Activated effector memory CD4-positive, alpha-beta T cell treated with Interleukin-2 at 50 U/mL for 16 hours (primary cell): ENCODE measurements around the gene UMODL1.
"Not testable (repeated sequence)": the region's sequence is repeated elsewhere in the genome, so short reads cannot be mapped to it uniquely, and the experiment has no call there.

ENCODE experiments used
- DNase-seq: peaks from one replicate; pipeline ENCODE4 v3.0.0-alpha.2; 2020

The UMODL1 gene

DNA sequence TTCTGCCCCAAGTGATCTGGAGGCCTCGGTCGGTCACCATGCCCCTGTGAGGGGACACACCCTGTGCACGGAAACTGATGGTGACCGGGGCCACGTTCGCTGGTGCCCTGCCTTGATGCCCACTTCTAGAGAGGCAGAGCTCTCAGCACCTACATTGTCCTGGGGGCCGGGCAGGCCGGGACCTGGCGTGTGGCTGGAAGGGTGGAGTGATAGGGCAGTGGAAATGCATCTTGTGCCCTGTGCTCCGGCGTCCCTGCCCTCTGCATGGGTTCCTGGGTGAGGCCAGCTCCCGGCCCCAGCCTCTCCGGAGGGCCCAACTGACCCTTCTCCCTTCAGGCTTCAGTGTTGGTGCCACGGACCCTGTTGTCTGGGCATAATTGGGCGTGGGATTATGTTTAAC is 11.0 kb upstream of the UMODL1 start:
- no peak for DNase-seq

DNA sequence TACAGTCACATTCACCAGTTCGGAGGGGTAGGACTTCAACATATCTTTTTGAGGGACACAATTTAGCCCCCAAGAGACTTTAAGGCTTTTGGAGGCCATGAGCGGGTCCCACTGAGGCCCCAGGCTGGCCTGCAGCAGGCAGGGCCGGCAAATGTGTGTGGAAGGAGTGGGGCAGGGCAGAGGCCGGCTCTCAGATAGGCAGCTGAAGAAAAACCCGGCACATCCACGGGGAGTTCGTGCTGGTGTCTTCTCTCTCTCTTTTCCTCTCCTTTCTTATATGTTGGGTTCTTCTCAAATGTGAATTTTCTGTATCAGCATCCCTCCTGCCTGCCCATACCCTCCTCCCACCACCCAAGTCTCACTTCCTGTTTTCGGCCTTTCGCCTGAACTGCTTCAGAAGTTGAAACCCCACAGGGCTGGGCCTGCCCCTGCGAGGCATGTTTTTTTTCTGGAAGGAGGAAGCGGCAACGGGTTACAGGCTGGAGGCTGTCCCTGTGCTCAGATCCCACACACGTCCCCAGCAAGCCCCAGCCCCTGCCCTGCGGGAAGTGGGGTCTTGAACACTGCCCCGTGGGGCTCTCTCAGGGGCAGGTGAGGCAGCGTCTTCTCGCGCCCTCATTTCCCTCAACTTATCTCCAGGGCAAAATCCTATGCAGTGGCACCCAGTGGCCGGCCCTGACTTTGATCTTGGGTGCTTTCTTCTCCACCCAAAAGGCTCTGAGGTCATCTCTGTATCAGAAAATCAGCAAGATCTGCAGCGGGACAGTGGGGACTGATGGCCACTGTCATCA is 9.7 kb upstream of the UMODL1 start:
- no peak for DNase-seq

DNA sequence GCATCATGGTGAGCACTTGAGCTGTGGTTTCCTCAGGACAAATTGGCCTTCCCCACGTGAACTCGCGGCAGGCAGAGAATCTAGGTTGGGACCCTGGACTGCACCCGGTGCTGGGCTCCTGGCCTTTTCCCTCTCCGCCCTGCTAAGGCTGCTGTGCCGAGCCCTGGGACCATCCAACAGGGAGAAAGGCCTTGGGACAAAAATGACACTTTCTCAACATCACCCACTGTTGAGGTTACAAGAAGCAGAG is 9.2 kb upstream of the UMODL1 start:
- no peak for DNase-seq

DNA sequence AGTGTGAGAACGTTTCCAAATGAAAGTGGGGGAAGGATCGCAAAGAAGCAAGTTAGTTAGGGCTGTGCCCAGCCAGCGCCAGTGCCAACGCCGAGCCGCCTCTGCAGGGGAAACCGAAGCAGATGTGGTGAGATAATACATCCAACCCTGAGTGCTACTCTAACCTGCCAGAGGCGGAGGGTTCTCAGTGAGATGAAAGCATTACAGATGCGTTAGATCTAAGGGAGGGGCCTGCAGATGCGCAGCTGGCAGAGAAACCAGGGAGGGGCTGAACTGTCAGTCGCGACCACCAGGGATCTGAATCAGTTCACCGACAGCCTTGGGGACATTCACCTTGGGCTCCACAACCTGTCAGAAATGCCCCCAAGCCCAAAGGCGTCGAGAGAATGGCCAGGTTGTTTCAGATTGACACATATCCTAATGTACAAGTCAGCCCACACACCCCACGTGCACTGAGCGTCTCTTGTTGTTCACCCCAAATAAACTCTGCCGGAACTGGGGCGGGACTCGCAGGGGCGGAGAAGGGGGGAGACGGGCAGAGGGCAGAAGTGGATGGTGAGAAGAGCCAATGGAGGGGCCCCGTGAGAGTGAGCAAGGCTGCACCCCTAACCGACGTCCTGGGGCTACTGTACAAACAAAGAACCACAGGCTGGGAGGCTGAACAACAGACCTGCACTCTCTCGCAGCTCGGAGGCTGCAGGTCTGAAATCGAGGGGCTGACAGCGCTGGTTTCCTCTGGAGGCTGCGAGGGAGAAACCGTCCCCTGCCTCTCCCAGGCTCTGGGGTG is 8.7 kb upstream of the UMODL1 start:
- DNase-seq = peak; percentile 86

DNA sequence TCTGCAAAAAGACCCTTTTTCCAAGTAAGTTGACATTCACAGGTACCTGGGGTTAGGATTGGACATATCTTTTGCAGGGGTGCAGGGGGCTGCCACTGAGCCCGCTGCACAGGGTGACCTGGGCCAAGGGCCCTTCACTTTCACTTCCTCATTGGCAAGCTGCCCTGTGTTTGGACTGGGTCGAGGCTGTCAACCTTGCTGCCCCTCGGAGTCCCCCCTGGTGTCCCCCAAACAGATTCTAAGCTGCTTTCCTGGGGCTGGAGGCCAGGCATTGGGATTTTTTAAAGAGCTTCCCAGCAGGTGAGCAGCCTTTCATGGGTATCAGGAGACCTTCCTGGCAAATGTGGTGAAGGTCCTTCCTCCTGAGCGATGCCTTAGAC is 7.9 kb upstream of the UMODL1 start:
- no peak for DNase-seq

DNA sequence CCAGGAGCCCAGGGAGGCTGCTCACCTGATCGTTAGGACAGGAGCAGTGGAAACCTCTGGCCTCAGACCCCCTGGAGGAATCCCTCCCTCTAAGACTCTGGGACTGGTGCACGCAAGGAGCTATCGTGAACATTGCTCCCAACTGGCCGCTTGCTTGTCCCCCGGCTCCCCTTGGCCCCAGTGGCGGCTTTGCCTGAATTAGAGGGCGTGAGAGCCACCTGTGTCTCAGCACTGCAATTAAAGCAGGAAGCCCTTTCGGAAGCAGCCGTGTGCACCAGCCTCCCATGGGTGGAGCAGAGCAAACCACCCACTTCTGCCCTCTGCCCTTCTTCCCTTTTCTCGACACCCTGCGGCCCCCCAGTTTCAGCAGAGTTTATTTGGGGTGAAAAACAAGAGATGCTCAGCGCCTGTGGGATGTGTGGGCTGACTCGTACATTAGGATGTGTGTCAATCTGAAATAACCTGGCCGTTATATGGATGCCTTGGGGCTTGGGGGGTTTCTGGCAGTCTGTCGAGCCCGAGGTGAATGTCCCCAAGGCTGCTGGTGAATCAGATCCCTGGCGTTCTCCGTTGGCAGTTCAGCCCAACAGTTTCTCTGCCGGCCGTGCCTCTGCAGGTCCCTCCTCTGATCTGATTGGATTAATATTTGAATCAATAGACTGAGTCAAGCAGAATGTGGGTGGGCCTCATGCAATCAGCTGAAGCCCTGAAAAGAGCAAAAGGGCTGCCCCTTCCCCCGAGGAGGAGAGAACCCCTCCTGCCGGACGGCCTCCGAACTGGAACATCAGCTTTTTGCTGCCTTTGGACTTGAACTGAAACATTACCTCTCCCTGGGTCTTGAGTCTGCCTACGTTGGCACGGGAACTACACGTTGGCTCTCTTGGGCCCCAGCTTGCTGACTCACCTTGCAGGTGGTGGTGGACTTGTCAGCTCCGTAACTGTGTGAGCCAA is 7.3 kb upstream of the UMODL1 start:
- peak; percentile 53 for DNase-seq

DNA sequence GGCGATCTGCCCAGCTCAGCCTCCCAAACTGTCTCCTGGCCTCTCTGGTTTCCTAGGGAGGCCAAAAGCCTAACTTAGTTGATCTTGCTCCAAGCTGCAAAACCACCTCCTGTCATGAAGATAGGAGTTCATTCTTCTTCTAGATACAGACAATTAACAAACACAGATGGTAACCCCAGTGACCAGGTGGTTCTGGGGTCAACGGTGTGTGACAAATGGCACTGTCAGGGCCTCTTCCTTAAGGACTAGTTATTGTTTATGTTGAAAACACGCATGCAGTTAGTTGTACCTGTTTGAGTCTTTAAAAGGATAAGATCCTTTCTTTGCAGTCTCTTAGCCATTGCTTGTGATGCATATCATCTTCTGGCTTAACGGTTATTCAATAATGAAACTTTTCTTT is 4.6 kb upstream of the UMODL1 start:
- no peak for DNase-seq

DNA sequence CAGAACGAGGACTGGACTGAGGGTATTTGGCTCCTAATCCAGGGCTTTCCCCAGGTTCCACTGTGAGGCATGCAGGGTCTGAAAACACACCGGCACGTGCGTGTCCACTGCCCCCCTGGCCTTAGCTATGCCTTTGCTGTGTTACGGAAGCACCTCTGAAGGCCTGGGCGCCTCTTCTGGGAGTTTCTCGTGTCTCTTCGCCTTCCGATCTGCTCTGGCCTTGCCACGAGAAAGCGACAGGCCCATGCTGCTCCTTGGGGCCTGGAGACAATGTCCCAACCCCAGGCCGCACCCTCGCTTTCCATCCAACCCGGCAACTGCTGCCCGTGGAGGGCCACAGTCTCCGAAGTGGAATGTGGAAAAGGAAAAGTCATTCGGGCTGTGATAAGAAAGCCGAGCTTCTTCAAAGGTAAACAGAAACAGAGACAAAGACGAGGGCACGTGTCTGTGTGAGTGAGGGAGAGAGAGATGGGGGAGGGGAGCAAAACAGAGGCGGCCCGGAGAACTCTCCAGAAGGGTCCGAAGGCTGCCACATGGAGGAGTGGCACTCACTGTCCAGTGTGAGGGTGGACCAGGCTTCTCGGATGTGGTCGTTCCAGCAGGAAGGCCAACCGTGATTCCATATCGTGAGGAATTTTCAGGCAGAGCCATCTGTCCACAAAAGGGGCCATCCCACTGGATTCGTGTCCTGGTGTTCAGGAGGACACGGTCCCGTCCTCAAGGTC is 3.4 kb upstream of the UMODL1 start:
- DNase-seq = no peak

DNA sequence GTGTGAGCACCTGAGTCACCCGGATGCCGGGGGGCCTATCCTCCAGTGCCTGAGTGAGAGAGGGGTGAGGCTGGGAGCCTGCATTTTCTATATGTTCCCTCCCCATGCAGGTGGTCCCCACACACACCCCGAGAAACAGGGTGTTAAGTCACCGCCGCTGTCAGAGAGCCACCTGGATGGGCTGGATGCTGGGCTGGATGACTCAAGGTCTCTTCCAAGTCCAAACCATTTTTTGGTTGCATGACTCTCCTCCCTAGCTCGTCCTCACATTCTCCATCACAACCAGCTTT is 2.9 kb upstream of the UMODL1 start:
- DNase-seq = no peak

DNA sequence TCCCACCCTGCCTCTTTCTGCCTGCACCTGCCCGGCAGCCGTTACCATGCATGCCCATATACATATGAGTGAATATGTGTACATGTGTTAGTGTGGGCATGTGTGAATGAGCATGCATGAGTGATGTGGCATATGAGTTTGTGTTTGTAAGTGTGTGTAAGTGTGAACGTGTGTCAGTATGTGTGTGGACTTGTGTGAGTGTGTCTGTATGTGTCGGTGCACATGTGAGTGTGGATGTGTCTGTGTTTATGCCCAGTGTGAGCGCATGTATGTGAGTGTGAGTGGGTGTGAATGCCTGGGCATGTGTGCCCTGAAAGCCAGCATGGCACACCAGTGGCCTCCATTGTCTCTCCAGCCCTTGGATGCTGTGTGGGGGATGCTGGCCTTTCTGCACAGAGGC is 2.5 kb upstream of the UMODL1 start:
- DNase-seq = no peak

DNA sequence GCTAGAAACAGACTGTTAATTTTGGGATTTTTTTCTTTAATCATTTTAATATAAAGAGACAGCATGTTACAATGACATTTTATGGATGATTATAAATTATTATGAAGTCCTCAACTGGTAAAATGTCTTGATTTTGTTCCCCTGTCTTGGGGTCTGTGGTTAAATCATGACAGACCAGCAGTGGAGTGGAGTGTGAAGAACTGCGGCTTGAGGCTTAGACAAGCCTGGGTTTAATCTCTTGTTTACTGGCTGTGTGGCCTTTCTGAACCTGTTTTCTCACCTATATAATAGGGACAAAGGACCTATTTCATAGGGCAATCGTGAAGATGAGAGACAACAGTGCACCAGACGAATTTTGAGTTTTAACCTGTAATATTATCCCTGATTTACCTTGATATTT is 1.8 kb upstream of the UMODL1 start:
- no peak for DNase-seq

DNA sequence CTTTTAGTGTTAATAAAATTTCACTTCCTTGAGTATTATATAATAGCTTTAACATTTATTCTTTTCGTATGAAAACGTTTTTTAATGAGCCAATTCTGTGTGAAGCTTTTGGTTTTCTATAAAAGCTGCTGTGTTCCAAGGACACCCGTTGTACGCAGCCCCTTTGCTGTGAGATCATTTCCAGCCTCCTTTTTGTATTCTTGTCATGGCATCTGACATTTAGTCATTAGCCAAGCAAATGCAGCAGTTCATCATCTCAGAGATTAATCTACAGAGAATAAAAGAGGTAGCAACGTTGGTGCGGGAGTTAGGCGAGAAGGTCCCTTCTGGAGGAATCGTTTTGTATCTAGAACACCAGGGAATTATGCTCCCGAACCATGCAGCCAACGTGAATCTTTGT is 1.3 kb upstream of the UMODL1 start:
- no peak for DNase-seq

DNA sequence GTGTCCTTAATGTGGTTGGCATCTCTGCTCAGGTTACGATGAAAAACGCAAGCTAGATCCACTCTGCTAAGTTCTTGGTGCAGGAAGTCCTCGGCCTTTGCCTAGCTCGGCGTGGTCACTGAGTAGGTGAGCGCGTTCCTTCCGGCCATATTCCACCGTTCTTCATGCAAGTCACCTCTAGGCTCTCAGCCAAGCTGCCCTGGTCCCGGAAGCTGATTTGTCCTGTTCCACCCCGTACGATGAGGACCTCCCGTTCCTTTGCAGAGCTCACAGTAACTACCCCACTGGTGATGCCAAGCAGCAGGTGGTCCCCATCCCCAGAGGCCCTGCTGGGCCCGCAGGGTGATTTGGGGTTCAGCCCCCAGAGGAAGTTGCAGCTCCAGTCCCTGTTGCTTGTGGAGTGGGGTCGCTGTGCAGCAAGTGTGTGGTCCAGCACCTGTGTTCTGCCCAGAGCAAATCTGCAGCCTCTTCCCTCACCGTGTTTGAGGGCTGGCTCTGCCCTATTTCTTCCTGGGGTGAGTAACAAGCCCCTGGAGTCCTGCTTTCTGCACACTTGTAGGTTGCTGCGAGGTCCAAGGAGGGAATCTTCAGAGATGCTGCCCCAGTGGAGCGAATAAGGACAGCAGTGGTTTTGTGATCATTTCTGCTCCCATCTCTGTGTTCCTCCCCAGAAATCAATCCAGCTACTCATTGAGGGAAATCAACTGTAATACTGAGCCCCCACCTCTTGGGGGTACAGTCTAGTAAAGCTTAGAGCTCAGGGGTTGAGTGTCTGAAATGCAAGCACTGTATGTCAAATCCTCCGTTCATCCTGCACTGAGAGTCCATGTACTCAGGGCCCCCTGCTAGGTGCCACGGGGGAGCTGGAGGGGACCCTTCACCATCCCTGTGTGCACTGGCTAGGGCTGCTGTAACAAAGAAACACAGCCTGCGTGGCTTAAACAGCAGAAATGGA is 2.3 kb downstream of the UMODL1 start:
- no peak for DNase-seq

DNA sequence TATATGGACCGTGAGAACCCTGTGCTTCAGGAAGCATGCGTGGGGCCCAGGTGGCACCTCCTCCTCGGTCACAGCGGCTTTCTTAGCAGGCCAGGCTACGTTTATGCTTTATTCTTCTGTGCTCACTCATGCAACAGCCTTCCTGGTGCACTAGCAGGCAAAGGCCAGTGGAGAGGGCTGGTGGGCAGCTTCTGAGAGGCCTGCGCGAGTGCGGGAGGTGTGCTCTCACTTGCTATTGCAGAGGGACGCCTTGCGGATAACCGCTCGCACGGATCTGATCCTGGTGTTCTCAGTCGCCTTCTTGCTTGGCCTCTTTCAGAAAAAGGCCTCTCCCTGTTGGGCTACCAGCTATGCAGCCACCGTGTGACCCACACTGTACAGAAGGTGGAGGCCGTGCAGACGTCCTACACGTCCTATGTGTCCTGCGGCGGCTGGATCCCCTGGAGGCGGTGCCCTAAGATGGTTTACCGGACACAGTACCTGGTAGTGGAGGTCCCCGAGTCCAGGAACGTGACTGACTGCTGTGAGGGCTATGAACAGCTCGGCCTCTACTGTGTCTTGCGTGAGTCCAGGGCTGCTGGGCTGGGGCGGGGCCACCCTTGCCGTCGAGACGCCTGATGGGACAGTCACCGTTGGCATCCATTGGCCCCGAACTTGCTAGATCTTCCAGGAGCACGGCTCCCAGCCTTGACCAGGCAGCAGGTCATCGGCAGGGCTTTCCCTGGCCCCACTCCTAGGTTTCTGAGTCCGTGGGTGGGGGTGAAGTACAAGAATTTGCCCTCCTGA is 4.8 kb downstream of the UMODL1 start:
- DNase-seq = no peak

DNA sequence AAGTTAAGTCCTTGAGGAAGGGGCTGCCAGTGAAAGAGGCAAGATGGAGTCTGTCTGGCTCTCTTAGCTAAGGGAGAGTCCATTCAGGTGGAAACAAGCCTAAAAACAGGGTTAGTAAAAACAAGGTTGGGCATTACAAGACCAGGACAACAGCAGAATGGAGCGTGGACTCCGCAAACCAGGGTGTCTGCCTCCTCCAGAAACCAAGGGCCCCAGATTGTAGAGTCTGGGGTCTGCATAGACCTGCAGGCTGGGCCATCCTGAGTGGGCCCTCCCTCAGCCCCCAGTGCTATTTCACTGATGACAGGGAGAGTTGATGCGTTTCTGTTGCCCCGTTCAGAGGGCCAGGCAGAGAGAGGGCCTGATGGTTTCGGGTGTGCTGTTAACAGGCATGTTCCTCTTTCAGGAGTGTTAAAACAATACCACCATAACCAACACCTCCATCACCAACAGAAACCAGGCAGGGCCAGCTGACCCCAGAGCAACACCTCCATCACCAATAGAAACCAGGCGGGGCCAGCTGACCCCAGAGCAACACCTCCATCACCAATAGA is 6.6 kb downstream of the UMODL1 start:
- DNase-seq = not testable (repeated sequence)

DNA sequence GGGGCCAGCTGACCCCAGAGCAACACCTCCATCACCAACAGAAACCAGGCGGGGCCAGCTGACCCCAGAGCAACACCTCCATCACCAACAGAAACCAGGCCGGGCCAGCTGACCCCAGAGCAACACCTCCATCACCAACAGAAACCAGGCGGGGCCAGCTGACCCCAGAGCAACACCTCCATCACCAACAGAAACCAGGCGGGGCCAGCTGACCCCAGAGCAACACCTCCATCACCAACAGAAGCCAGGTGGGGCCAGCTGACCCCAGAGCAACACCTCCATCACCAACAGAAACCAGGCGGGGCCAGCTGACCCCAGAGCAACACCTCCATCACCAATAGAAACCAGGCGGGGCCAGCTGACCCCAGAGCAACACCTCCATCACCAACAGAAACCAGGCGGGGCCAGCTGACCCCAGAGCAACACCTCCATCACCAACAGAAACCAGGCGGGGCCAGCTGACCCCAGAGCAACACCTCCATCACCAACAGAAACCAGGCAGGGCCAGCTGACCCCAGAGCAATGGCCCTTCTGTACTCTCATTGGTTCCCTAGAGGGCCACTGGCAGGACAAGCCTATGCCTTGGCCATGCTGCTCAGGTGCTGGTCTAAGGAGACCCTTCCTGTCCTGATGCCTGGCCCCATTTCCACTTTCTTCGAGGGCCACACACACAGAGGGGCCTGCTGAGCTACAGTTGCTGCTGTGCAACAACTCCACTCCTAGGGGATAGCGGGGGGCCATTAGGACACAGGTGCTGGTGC is 7.3 kb downstream of the UMODL1 start:
- DNase-seq = not testable (repeated sequence)

DNA sequence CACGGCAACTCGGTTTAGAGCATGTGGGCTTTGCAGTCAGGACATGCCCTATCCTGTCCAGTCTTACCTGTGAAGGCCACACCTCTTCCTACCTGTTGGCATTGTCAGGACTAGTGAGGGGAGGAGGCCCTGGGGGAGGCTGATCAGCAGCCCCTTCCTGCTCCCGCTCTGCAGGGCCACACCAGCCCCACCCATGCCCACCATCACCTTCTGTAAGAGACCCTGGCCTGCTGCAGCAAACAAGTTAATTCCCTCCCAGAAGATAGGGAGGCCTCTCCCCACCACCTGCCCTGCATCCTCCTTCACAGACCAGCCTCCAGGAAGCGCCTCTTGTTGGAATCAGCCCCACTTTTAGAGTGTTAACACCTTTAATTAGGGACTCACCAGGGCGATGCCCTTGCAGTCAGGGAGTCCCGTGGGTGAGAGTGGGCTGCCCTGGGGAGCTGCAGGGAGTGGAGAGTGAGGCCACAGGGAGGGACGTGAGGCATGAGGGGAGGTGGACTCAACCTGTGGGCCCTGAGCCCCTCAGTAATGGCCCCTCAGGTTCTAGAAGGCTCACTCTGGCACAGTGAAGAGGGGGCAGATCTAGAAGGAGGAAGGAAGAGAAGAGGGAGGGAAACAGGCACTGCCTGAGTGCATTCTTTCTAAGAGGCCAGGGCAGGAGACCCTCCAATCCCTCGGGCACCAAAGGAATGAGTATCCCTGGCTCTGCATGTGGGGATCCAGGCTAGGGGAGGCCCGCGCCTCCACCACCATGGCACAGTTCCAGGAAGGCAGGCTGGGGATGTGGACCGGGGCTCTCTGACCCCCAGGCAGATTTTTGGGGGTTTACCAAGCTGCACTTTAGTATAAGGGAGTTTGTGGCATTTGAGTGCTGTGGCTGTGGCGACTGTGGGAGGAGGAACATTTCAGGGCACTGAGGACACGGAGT is 8.2 kb downstream of the UMODL1 start:
- DNase-seq = no peak

DNA sequence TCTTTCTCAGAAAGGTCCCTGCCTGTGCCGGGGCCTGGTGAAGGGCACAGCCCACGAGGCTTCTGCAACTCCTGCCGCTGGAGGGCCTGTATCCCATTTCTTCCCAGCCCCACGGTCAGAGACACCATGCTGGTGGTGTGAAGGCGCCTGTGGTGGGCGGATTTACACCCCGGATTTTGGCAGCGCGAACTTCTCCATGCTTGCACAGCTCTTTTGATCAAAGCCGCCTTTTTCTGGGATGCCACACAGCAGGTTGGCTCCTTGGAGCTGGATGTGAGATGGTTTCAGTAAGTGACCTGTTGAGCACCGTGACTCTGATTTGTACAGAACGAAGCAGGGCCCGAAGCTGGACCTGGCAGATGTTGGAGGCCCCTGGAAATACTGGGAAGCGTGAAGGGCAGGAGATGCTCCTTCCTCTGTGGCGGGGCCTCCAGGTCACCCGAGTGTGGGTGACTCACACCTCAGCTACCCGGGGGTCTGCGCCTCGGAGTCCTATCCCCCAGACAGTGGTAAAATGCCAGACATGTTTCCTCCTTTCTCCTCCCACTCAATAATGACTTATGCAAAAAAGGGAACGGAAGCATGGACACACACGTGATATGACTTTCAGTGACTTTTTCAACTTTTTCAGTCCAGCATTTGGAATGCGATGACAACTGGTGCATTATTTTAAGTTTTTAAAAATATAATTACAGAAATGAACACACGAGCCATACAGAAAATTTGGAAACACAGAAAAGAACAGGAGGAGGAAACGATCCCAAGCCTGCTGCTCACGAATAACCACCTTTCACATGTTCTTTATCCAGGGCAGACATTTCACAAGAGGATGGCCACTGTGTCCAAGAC is 9.0 kb downstream of the UMODL1 start:
- no peak for DNase-seq
